RWPE2 (cell line): ENCODE measurements around the gene GPANK1.

ENCODE experiments used
- ATAC-seq: fragments of 200-7000 bp; cut with Tn5 transposase; 3 replicates; pipeline ENCODE4 v1.9.1; 2021; ENCODE audit warnings: low read depth
- DNase-seq: peaks from one replicate; pipeline ENCODE4 v3.0.0-alpha.2; 2020; ENCODE audit warnings: low spot score
- H3K27ac ChIP-seq: fragments of 450-650 bp; 2 replicates; pipeline ENCODE4 v1.5.1; 2017; ENCODE audit warnings: mild to moderate bottlenecking; ENCODE audit not compliant: poor library complexity, severe bottlenecking
- H3K27me3 ChIP-seq: fragments of 250-450 bp; sonication (Bioruptor Pico); 2 replicates; pipeline ENCODE4 v1.5.1; 2021; ENCODE audit warnings: mild to moderate bottlenecking, moderate library complexity; ENCODE audit not compliant: insufficient read depth, poor library complexity, severe bottlenecking
- H3K36me3 ChIP-seq: fragments of 250-450 bp; sonication (Bioruptor Pico); 2 replicates; pipeline ENCODE4 v1.5.1; 2020; ENCODE audit warnings: low read depth, mild to moderate bottlenecking, moderate library complexity
- H3K4me1 ChIP-seq: fragments of 250-450 bp; sonication (Bioruptor Pico); 2 replicates; pipeline ENCODE4 v1.5.1; 2021; ENCODE audit warnings: mild to moderate bottlenecking, moderate library complexity; ENCODE audit not compliant: insufficient read depth, poor library complexity, severe bottlenecking
- H3K4me3 ChIP-seq: fragments of 250-450 bp; sonication (Bioruptor Pico); 2 replicates; pipeline ENCODE4 v1.5.1; 2021; ENCODE audit warnings: mild to moderate bottlenecking, moderate library complexity; ENCODE audit not compliant: severe bottlenecking
- H3K9me3 ChIP-seq: fragments of 250-450 bp; sonication (Bioruptor Pico); 2 replicates; pipeline ENCODE4 v1.5.1; 2021; ENCODE audit warnings: mild to moderate bottlenecking, moderate library complexity; ENCODE audit not compliant: severe bottlenecking
- CTCF ChIP-seq: fragments of 450-650 bp; IDR thresholded peaks from one replicate; pipeline ENCODE4 v1.5.1; 2017; ENCODE audit warnings: mild to moderate bottlenecking, moderate library complexity; ENCODE audit not compliant: poor library complexity, severe bottlenecking

Gene GPANK1

GRCh38 chr6:31634969-31635575 is 29.7 kb downstream of the GPANK1 start:
- Histone ChIP-seq H3K9me3 (no peaks in the 10 kb centered on the region), H3K27ac (no peak overlapping the region), H3K36me3 (peaks cover 97% of the 10 kb centered on the region), H3K4me3 (no peak overlapping the region), H3K27me3 (no peaks in the 10 kb centered on the region), H3K4me1 (no peaks in the 10 kb centered on the region)
- ATAC-seq, result no peak
- DNase-seq, result no peak
- no peak for TF ChIP-seq CTCF

GRCh38 chr6:31634131-31634530 is 30.7 kb downstream of the GPANK1 start:
- Histone ChIP-seq H3K4me3 (no peak overlapping the region), H3K36me3 (peaks cover 96% of the 10 kb centered on the region), H3K27me3 (no peaks in the 10 kb centered on the region), H3K27ac (no peak overlapping the region), H3K9me3 (no peaks in the 10 kb centered on the region), H3K4me1 (no peaks in the 10 kb centered on the region)
- DNase-seq, result no peak
- TF ChIP-seq CTCF, result no peak
- no peak for ATAC-seq

GRCh38 chr6:31633447-31633846 is 31.4 kb downstream of the GPANK1 start:
- no peak for ATAC-seq
- Histone ChIP-seq H3K27ac (no peak overlapping the region), H3K36me3 (peaks cover 96% of the 10 kb centered on the region), H3K27me3 (no peaks in the 10 kb centered on the region), H3K4me3 (no peak overlapping the region), H3K9me3 (no peaks in the 10 kb centered on the region), H3K4me1 (no peaks in the 10 kb centered on the region)
- DNase-seq, result no peak
- TF ChIP-seq CTCF, result no peak

GRCh38 chr6:31632279-31632946 is 32.4 kb downstream of the GPANK1 start:
- TF ChIP-seq CTCF, result no peak
- DNase-seq (no peak), ATAC-seq (no peak)
- Histone ChIP-seq H3K36me3 (peaks cover 99% of the 10 kb centered on the region), H3K27ac (no peak overlapping the region), H3K9me3 (no peaks in the 10 kb centered on the region), H3K4me3 (no peak overlapping the region), H3K27me3 (no peaks in the 10 kb centered on the region), H3K4me1 (no peaks in the 10 kb centered on the region)

GRCh38 chr6:31631681-31632278 is 33.0 kb downstream of the GPANK1 start:
- no peaks in the 10 kb centered on the region for H3K4me1 ChIP-seq
- ATAC-seq, result no peak
- H3K4me3 ChIP-seq, result no peak overlapping the region
- DNase-seq, result no peak
- H3K36me3 ChIP-seq, result peaks cover 99% of the 10 kb centered on the region
- no peaks in the 10 kb centered on the region for H3K9me3 ChIP-seq
- no peaks in the 10 kb centered on the region for H3K27me3 ChIP-seq
- TF ChIP-seq CTCF, result no peak
- H3K27ac ChIP-seq, result no peak overlapping the region
